ENCODE data around the gene POP4. TPM values are rescaled to one million over a fixed set of nuclear protein-coding genes. Genes with fewer than 3 reads are reported as not detected.

The POP4 gene
- total RNA-seq, 4 donors from 2014 or later = 59.9 to 64.5 (median 61.3) TPM

- TF ChIP-seq POLR2A (IDR thresholded peaks at IDR 0.05) (peak; percentile 97 to 99), CTCF (IDR thresholded peaks at IDR 0.05 in 4 of 5, conservative IDR thresholded peaks at IDR 0.05 in 1 of 5) (peak in 1 of 5 experiments; percentile 17)
- Histone ChIP-seq H3K27me3 (no peaks in the 10 kb centered on the region), H3K9me3 (no peaks in the 10 kb centered on the region), H3K27ac (peak within 1 kb of the TSS; percentile 94 to 100 (median 98)), H3K4me1 (peaks cover 56 to 66% of the 10 kb centered on the region in 2 donors), H3K36me3 (no peaks in the 10 kb centered on the region), H3K4me3 (peak within 1 kb of the TSS; percentile 94 to 99 (median 97))
- intact Hi-C loops (cut with DNase I; ENCODE audit: low total_unique reads) = loop anchor here (1.0 to 5.0 kb wide), 3 partner anchors 26 to 1158 kb away; no protein-coding TSS in a partner anchor
- ATAC-seq (peak; percentile 66 to 67), DNase-seq (peak; percentile 88 to 93)
- in situ Hi-C loops (cut with MboI; ENCODE audit: low sequenced_read_pairs in 4 of 4) = loop anchor here in 2 of 4 donors (10.0 kb wide), 1 partner anchor 49 kb away; the partner anchor contains the start of gene C19orf12 (in 2 of the 2)
Measured at GRCh38 chr19:29665215-29665825, 59.2 kb downstream of the POP4 start, which contains the start of gene PLEKHF1. PLEKHF1 (plus strand) TSS chr19:29665461; CDS start chr19:29673840, 8,379 bp downstream.

GRCh38 chr19:29665826-29666577 is 59.9 kb downstream of the POP4 start:
- TF ChIP-seq POLR2A (IDR thresholded peaks at IDR 0.05) = peak; percentile 77 to 89
- TF ChIP-seq CTCF (IDR thresholded peaks at IDR 0.05 in 4 of 5, conservative IDR thresholded peaks at IDR 0.05 in 1 of 5) = no peak
- Histone ChIP-seq H3K4me1 (peaks cover 63 to 73% of the 10 kb centered on the region in 2 donors), H3K27me3 (no peaks in the 10 kb centered on the region), H3K4me3 (peak overlapping the region; percentile 94 to 99 (median 97)), H3K27ac (peak overlapping the region; percentile 94 to 100 (median 98)), H3K36me3 (no peaks in the 10 kb centered on the region), H3K9me3 (no peaks in the 10 kb centered on the region)
- peak; percentile 56 to 81 for DNase-seq
- in situ Hi-C loops (cut with MboI; ENCODE audit: low sequenced_read_pairs in 4 of 4) (loop anchor here in 2 of 4 donors (10.0 kb wide), 1 partner anchor 49 kb away; the partner anchor contains the start of gene C19orf12 (in 2 of the 2)), intact Hi-C loops (cut with DNase I; ENCODE audit: low total_unique reads) (loop anchor here (1.0 to 5.0 kb wide), 4 partner anchors 22 to 1159 kb away; no protein-coding TSS in a partner anchor)
- ATAC-seq = peak; percentile 44 to 45

Other genes starting within 250 kb of the POP4 start
- not detected for gene VSTM2B, start 80.3 kb upstream of the POP4 start, total RNA-seq
- 100 to 1,000 TPM in 3 of 4 donors, 10 to 100 TPM in 1; 69.1 to 164 (median 135) TPM for gene PLEKHF1, start 59.2 kb downstream of the POP4 start, total RNA-seq
- 100 to 1,000 TPM in 1 of 4 donors, 10 to 100 TPM in 3; 54.4 to 142 (median 69.8) TPM for gene C19orf12, start 109.0 kb downstream of the POP4 start, total RNA-seq
- gene CCNE1, start 205.7 kb downstream of the POP4 start, total RNA-seq = 1 to 10 TPM; 2.9 to 7.3 (median 4.5) TPM